ENCODE results near the gene TPP2. TPM values are rescaled to one million over a fixed set of nuclear protein-coding genes. Genes with fewer than 3 reads are reported as not detected.

Gene TPP2
- total RNA-seq, 1 experiment from 2014 or later = 58.9 TPM

DNA sequence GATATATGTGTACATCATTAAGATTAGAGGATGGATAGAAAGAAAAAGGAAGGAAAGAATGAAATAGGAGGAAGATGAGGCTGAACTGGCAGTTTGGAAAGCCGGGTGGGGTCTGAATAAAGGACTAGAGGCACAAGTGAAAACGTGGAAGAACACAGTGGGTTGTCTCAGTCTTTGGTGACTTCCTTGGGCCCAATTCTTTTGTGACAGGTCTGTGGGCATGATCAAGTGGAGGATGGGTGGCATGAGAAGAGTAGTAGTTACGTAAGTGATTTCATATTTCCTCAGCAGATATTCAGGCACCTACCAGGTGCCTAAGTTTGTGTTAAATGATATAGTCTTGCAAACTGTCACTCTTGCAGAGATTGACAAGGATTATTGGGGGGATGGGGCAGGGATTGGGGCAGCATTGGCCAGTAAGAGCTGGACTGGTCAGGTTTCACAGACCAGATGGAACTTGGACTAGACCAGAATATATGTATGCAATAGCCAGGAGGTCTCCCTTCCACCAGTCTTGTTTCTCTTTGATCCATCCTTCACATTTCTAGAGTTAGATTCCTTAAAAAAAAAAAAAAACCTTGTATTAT lies 2.7 kb downstream of the TPP2 start:
- Mint-ChIP-seq H3K27me3 (ENCODE audit: insufficient read depth, unreplicated experiment) (no peaks in the 10 kb centered on the region), H3K36me3 (ENCODE audit: insufficient read depth, unreplicated experiment) (peaks cover 49% of the 10 kb centered on the region), H3K9me3 (ENCODE audit: unreplicated experiment) (no peaks in the 10 kb centered on the region), H3K4me1 (ENCODE audit: low read depth, unreplicated experiment) (peaks cover 39% of the 10 kb centered on the region), H3K27ac (ENCODE audit: unreplicated experiment) (no peak overlapping the region), H3K4me3 (ENCODE audit: unreplicated experiment) (peak overlapping the region; percentile 86)
- TF ChIP-seq, protein P1, sequence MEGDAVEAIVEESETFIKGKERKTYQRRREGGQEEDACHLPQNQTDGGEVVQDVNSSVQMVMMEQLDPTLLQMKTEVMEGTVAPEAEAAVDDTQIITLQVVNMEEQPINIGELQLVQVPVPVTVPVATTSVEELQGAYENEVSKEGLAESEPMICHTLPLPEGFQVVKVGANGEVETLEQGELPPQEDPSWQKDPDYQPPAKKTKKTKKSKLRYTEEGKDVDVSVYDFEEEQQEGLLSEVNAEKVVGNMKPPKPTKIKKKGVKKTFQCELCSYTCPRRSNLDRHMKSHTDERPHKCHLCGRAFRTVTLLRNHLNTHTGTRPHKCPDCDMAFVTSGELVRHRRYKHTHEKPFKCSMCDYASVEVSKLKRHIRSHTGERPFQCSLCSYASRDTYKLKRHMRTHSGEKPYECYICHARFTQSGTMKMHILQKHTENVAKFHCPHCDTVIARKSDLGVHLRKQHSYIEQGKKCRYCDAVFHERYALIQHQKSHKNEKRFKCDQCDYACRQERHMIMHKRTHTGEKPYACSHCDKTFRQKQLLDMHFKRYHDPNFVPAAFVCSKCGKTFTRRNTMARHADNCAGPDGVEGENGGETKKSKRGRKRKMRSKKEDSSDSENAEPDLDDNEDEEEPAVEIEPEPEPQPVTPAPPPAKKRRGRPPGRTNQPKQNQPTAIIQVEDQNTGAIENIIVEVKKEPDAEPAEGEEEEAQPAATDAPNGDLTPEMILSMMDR (IDR thresholded peaks at IDR 0.05; ENCODE audit: insufficient read depth in 1 of 2, low read depth in 1 of 2, low read length in 1 of 2, severe bottlenecking in 1 of 2, unreplicated experiment in 1 of 2) = no peak
- no peaks in the 10 kb centered on the region for H3K27me3 ChIP-seq (replicated peaks; ENCODE audit: control insufficient read depth, insufficient read depth, low read length)
- ChIA-PET CTCF (no interaction called here), POLR2A (no interaction called here)
- no peaks in the 10 kb centered on the region; the same call in 1 of the 2 replicates for H3K36me3 ChIP-seq (ENCODE audit: control insufficient read depth, insufficient read depth, low read length)
- peaks cover 6% of the 10 kb centered on the region for H3K4me1 ChIP-seq
- no peak for DNase-seq
- intact Hi-C loops (cut with micrococcal nuclease; ENCODE audit: unreplicated experiment) = loop anchor here (5.0 kb wide), 1 partner anchor 303 kb away; no protein-coding TSS in a partner anchor
- no peak overlapping the region for H3K4me3 ChIP-seq (ENCODE audit: low read depth, low read length)
- H3K9me3 ChIP-seq = no peaks in the 10 kb centered on the region
- BruUV-seq (replicated peaks) = no TSS peak

DNA sequence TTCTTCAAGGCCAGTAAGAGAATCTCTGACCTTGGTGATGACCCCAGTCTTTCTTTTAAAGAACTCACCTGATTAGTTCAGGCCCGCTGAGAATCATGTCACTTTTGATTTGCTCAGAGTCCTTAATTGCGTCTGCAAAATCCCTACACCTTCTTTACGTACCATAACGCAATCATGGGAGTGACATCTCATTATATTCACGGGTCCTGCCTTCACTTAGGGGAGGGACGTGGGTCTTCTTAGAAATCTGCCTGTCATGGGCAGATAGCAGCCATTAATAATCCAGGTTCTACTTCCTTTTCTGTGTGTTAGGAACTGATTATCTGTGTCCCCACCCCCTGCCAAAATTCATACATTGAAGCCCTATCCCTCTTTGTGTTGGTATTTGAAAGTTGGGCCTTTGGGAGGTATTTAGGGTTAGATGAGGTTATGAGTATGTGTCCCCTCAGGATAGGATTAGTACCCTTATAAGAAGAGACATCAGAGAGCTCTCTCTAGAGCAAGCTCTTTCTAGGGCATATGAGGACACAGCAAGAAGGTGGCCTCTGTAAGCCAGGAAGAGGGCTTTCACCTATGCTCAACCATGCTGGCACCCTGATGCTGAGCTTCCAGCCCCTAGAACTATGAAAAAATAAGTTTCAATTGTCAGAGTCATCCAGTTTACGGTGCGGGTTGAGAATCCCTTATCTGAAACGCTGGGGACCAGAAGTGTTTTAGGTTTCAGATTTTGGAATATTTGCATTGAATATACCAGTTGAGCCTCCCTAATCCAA lies 9.9 kb downstream of the TPP2 start:
- Mint-ChIP-seq H3K36me3 (ENCODE audit: insufficient read depth, unreplicated experiment) (peaks cover 80% of the 10 kb centered on the region), H3K4me3 (ENCODE audit: unreplicated experiment) (no peak overlapping the region), H3K9me3 (ENCODE audit: unreplicated experiment) (no peaks in the 10 kb centered on the region), H3K4me1 (ENCODE audit: low read depth, unreplicated experiment) (peaks cover 16% of the 10 kb centered on the region), H3K27ac (ENCODE audit: unreplicated experiment) (no peak overlapping the region), H3K27me3 (ENCODE audit: insufficient read depth, unreplicated experiment) (no peaks in the 10 kb centered on the region)
- ChIA-PET CTCF (no interaction called here), POLR2A (interaction anchor here (1.1 to 2.0 kb wide), 2 partner anchors 10 kb away, joined by 3 to 16 read pairs; partner anchors contain the start of gene TPP2)
- H3K27me3 ChIP-seq (replicated peaks; ENCODE audit: control insufficient read depth, insufficient read depth, low read length) = no peaks in the 10 kb centered on the region
- TF ChIP-seq, protein P1 (IDR thresholded peaks at IDR 0.05; ENCODE audit: insufficient read depth in 1 of 2, low read depth in 1 of 2, low read length in 1 of 2, severe bottlenecking in 1 of 2, unreplicated experiment in 1 of 2) = no peak
- H3K9me3 ChIP-seq = no peaks in the 10 kb centered on the region
- H3K4me3 ChIP-seq (ENCODE audit: low read depth, low read length) = no peak overlapping the region
- peaks cover 1% of the 10 kb centered on the region; the same call in 1 of the 2 replicates for H3K36me3 ChIP-seq (ENCODE audit: control insufficient read depth, insufficient read depth, low read length)
- intact Hi-C loops (cut with micrococcal nuclease; ENCODE audit: unreplicated experiment) = no loop called here
- DNase-seq = no peak
- BruUV-seq (replicated peaks) = no TSS peak
- peaks cover 3% of the 10 kb centered on the region; the same call in 1 of the 2 replicates for H3K4me1 ChIP-seq

DNA sequence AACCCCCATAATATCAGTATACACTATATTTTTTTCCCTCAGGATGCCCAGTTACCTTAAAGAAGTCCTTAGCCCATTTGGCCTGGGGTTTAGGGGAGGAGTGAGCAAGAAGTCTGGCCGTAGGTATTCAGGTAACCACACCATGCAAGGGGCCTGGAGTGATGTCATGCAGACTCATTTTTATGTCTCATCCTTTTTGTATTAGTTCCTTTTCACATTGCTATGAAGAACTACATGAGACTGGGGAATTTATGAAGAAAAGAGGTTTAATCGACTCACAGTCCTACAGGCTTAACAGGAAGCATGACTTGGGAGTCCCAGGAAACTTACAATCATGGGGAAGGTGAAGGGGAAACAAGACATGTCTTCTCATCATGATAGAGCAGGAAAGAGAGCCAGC lies 12.2 kb downstream of the TPP2 start:
- ChIA-PET CTCF (no interaction called here), POLR2A (no interaction called here)
- BruUV-seq (replicated peaks) = no TSS peak
- H3K27ac Mint-ChIP-seq (ENCODE audit: unreplicated experiment) = no peak overlapping the region
- Histone ChIP-seq H3K4me3 (ENCODE audit: low read depth, low read length) (no peak overlapping the region), H3K36me3 (ENCODE audit: control insufficient read depth, insufficient read depth, low read length) (peaks cover 1% of the 10 kb centered on the region; the same call in 1 of the 2 replicates), H3K27me3 (replicated peaks; ENCODE audit: control insufficient read depth, insufficient read depth, low read length) (no peaks in the 10 kb centered on the region), H3K9me3 (no peaks in the 10 kb centered on the region), H3K4me1 (peaks cover 3% of the 10 kb centered on the region; the same call in 1 of the 2 replicates)
- DNase-seq = no peak
- no peaks in the 10 kb centered on the region for H3K27me3 Mint-ChIP-seq (ENCODE audit: insufficient read depth, unreplicated experiment)
- intact Hi-C loops (cut with micrococcal nuclease; ENCODE audit: unreplicated experiment) = no loop called here
- TF ChIP-seq, protein P1 (IDR thresholded peaks at IDR 0.05; ENCODE audit: insufficient read depth in 1 of 2, low read depth in 1 of 2, low read length in 1 of 2, severe bottlenecking in 1 of 2, unreplicated experiment in 1 of 2) = no peak
- peaks cover 5% of the 10 kb centered on the region for H3K4me1 Mint-ChIP-seq (ENCODE audit: low read depth, unreplicated experiment)
- H3K9me3 Mint-ChIP-seq (ENCODE audit: unreplicated experiment) = no peaks in the 10 kb centered on the region
- peaks cover 67% of the 10 kb centered on the region for H3K36me3 Mint-ChIP-seq (ENCODE audit: insufficient read depth, unreplicated experiment)
- no peak overlapping the region for H3K4me3 Mint-ChIP-seq (ENCODE audit: unreplicated experiment)
